Adrenal gland (tissue), 5 donors: ENCODE results near the gene ZBTB8B.

Experiments
- POLR2A ChIP-seq, 2 donors: fragments of 450-650 bp; IDR thresholded peaks; one replicate each; pipeline ENCODE4 v1.6.1; 2017; ENCODE audit warnings: antibody characterized with exemption in 2 of 2, mild to moderate bottlenecking in 2 of 2, moderate library complexity in 1 of 2
- TF ChIP-seq, protein P1 (sequence below), 6 experiments: fragments of 450-650 bp in 4 of 6; fragments of 200-600 bp in 2 of 6; sonication (generic) in 1 of 6; IDR thresholded peaks; 1 replicate in 5 of 6; 2 replicates in 1 of 6; pipeline versions ENCODE4 v1.5.1 to v1.8.0; 2016 to 2021; ENCODE audit warnings: antibody characterized with exemption in 6 of 6, mild to moderate bottlenecking in 2 of 6, moderate library complexity in 1 of 6
- donor health status: DM: no; HTN: no; CAD: no.

DNA sequence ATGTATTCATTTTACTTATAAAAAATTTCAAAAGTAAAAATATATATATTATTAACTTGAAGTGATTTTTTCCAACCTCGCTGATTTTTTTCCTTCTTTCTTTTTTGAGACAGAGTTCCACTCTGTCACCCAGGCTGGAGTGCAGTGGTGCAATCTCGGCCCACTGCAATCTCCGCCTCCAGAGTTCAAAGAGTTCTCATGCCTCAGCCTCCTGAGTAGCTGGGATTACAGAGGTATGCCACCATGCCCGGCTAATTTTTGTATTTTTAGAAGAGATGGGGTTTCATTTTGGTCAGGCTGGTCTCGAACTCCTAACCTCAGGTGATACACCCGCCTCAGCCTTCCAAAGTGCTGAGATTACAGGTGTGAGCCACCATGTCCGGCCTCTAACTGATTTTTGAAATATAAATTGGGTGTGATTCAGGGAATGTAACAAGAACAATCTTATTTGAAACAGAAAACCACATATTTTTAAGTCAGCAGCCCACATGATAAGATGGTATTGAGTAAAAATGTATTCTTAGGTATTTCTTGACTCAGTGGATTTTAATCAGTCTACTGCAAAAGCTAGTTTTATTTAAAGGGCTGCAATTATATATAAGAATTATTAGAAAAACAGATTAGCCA, 30.0 kb downstream of the ZBTB8B start:
- TF ChIP-seq, protein P1, sequence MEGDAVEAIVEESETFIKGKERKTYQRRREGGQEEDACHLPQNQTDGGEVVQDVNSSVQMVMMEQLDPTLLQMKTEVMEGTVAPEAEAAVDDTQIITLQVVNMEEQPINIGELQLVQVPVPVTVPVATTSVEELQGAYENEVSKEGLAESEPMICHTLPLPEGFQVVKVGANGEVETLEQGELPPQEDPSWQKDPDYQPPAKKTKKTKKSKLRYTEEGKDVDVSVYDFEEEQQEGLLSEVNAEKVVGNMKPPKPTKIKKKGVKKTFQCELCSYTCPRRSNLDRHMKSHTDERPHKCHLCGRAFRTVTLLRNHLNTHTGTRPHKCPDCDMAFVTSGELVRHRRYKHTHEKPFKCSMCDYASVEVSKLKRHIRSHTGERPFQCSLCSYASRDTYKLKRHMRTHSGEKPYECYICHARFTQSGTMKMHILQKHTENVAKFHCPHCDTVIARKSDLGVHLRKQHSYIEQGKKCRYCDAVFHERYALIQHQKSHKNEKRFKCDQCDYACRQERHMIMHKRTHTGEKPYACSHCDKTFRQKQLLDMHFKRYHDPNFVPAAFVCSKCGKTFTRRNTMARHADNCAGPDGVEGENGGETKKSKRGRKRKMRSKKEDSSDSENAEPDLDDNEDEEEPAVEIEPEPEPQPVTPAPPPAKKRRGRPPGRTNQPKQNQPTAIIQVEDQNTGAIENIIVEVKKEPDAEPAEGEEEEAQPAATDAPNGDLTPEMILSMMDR (IDR thresholded peaks at IDR 0.05): no peak
- TF ChIP-seq POLR2A (IDR thresholded peaks at IDR 0.05): no peak
